ENCODE data around the gene TMEM192.
"Not testable (repeated sequence)": the region's sequence is repeated elsewhere in the genome, so short reads cannot be mapped to it uniquely, and the experiment has no call there.

The TMEM192 gene

GRCh38 chr4:165092187-165092586 lies 20.5 kb downstream of the TMEM192 start:
- DNase-seq: not testable (repeated sequence)

GRCh38 chr4:165088366-165088765 lies 24.3 kb downstream of the TMEM192 start:
- DNase-seq: no peak

- no peak for DNase-seq
These were observed 26.7 kb downstream of the TMEM192 start for GRCh38 chr4:165085946-165086345.

DNA sequence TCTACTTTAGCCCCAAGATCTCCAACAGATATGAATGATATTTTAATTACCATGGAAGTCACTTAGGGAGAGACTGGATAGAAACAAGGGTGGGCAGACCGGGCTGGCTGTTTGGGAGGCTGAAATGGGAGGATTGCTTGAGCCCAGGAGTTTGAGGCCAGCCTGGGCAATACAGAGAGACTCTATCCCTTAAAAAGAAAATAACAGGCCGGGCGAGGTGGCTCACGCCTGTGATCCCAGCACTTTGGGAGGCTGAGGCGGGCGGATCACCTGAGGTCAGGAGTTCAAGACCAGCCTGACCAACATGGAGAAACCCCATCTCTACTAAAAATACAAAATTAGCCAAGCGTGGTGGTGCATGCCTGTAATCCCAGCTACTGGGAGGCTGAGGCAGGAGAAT lies 27.9 kb downstream of the TMEM192 start:
- DNase-seq: not testable (repeated sequence)

DNA sequence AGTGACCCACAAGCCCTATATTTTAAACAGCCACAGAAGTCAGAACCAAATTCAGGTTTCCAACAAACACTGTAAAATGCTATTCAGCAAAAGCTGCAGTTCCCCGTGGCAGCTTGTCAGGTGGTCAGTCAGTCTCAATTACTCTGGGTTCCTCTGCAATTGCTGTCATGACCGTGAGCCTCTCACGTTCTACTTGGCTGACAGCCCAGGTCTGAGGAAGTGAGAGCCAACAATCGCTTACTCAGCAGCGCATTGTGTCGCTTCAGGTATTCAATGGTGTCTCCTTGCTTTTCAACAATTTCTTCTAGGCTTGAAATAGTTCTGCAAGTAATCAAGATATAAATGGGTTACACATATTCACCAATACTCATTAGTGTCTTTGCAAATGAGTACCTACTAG lies 33.2 kb downstream of the TMEM192 start:
- DNase-seq: no peak

GRCh38 chr4:165077034-165077578 lies 35.6 kb downstream of the TMEM192 start:
- DNase-seq: no peak

GRCh38 chr4:165073346-165073745 lies 39.3 kb downstream of the TMEM192 start:
- DNase-seq: not testable (repeated sequence)

GRCh38 chr4:165070560-165070959 lies 42.1 kb downstream of the TMEM192 start:
- no peak for DNase-seq

DNA sequence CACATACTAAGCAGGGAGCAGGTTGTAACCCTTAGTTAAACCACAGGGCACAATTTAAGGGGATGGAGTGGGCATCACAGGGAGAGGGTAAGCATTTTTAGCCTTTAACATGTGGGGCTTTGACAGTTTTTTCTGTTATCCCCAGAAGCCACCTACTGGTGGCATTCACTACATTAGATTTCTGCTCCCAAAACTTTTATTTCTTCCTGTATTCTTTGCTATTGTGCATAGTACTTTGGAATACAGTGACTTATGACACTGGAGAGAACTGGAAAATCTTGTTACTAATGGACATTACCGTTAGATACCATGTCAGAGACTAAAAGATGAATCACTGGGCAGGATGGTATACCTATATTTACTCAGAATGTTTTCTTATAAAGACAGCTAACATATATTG lies 51.7 kb downstream of the TMEM192 start:
- no peak for DNase-seq

DNA sequence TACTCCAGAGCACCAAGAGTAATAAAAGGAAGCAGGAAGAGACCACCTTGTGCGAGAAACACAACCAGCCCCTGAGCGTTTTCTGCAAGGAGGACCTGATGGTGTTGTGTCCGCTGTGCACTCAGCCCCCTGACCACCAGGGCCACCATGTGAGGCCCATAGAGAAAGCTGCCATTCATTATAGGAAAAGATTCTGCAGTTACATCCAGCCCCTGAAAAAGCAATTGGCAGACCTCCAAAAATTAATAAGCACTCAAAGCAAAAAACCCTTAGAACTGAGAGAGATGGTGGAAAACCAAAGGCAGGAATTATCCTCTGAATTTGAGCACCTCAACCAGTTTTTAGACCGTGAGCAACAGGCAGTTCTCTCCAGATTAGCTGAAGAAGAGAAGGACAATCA lies 53.3 kb downstream of the TMEM192 start:
- no peak for DNase-seq

GRCh38 chr4:165058666-165059065 lies 54.0 kb downstream of the TMEM192 start:
- no peak for DNase-seq

- DNase-seq: no peak
These were observed 57.1 kb downstream of the TMEM192 start for GRCh38 chr4:165055601-165056000.

DNA sequence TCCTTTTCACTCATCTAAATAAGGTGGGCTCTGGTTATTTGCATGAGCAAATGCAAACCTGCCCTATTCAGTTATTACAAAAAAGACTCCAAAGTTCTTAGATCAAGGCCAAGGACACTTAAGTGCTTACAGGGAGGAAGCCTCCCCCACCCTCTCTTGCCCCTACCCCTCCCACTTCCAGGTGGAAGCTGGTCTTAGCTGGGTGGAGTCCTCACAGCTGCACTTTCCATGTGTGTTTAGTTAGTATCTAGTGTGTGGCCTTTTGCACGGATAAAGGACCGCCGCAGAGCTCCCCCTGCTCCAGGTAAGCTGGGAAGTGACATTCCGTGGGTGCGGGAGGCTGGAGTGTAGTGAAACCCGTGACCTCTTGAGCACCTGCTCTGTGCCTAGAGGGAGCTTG lies 59.0 kb downstream of the TMEM192 start, which contains the start of gene TRIM75:
TSS of gene TRIM75 (plus strand) at position 222 of the 400 bp plus-strand sequence. CDS start 5,282 bp downstream, outside the sequence.
- no peak for DNase-seq

DNA sequence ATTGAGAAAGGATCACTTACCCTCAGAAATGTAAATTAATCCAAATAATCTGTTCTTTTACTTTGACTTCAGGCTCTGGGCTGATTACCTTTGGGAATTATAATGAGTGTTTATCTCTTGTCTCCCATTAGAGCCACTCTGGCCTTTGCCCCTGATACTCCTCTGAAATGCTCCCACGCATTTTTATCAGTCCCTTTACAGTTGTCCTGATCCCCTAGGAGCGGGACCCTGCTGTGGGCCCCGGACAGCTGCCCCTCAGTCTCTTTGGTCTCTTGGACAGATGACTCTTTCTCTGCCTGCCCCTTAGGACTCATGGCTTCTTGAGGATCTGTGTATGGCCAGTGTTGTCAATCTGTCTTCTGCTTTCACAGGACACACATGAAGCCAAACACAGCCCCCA lies 60.0 kb downstream of the TMEM192 start:
- DNase-seq: no peak

DNA sequence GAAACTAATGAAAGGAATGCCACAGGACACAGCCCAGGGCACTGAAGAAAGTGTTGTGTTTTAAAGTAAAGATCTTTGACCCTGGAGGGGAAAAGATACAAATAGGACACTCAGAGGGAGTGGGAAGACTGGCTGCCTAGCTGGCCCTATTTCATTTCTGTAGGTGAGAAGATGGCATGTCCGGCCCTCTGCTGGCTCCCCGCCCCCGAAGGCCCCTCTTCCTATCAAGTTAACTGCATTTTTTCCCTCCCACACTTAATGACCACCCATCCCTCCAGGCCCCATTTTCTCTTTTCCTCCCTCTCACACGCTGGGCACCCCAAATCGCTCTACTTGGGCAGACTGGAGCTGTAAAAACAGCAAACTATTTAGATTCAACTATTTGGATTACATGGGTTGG lies 64.5 kb downstream of the TMEM192 start:
- no peak for DNase-seq

- no peak for DNase-seq
These were observed 81.0 kb downstream of the TMEM192 start, which contains the start of gene TRIM60 for GRCh38 chr4:165031436-165032211. Gene TRIM60, plus strand, starts transcription at chr4:165031999. Its CDS starts 8,074 bp downstream, at chr4:165040073.

- DNase-seq: no peak
These were observed 84.8 kb downstream of the TMEM192 start for GRCh38 chr4:165027762-165028402.

DNA sequence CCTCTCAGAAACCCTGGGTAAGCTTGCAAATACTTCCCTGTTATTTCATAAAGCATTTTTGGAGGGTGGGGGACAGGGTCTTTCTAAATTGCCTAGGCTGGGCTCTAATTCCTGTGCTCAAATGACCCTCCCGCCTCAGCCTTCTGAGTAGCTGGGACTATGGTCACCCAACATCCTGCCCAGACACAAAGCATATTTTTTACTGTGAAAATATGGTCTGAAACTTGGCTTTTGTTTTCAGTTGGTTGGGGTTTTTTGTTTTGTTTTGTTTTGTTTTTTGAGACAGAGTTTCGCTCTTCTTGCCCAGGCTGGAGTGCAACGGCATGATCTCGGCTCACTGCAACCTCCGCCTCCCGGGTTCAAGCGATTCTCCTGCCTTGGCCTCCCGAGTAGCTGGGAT lies 86.9 kb downstream of the TMEM192 start:
- DNase-seq: not testable (repeated sequence)
